Caco-2 (cell line): ENCODE data around the gene SULT1C2. TPM values are rescaled to one million over a fixed set of nuclear protein-coding genes. Genes with fewer than 3 reads are reported as not detected.

Source experiments
- BruUV-seq: library from RNA; stranded (reverse); fragments of 400-500 nt; replicated peaks from 2 replicates; lab custom pipeline; 2021; lab: Mats Ljungman, UMichigan
- CTCF ChIA-PET: fragments of 300-600 bp; sonication (Branson Sonifier 250); formaldehyde crosslinking; loops from one replicate; lab custom pipeline; 2022; ENCODE audit warnings: antibody characterized with exemption; lab: Charles Lee
- POLR2A ChIA-PET: fragments of 300-600 bp; sonication (Branson Sonifier 250); formaldehyde crosslinking; loops from one replicate; lab custom pipeline; 2022; ENCODE audit warnings: antibody characterized with exemption; lab: Charles Lee
- DNase-seq, 2 experiments: peaks; one replicate each; pipeline versions ENCODE4 v3.0.0 to v3.0.0-alpha.2; 2020 to 2022
- H3K27me3 ChIP-seq: replicated peaks from 2 replicates; pipeline ENCODE4 v1.6.0; 2011; ENCODE audit warnings: low read length; ENCODE audit not compliant: control insufficient read depth, insufficient read depth
- H3K36me3 ChIP-seq: 2 replicates; pipeline ENCODE4 v1.5.1; 2011; ENCODE audit warnings: low read length; ENCODE audit not compliant: control insufficient read depth, insufficient read depth
- H3K4me1 ChIP-seq: fragments of 250-450 bp; sonication (Bioruptor Pico); 2 replicates; pipeline ENCODE4 v1.5.1; 2020; ENCODE audit warnings: mild to moderate bottlenecking
- H3K4me3 ChIP-seq: 2 replicates; pipeline ENCODE4 v1.5.1; 2011; ENCODE audit warnings: low read depth, mild to moderate bottlenecking, control low read depth, low read length
- H3K9me3 ChIP-seq: fragments of 250-450 bp; sonication (Bioruptor Pico); 2 replicates; pipeline ENCODE4 v1.5.1; 2020; ENCODE audit warnings: mild to moderate bottlenecking, moderate library complexity
- H3K27ac Mint-ChIP-seq: one replicate; pipeline ENCODE4 v1.8.0; 2022; ENCODE audit warnings: mixed read lengths; ENCODE audit not compliant: unreplicated experiment
- H3K27me3 Mint-ChIP-seq: one replicate; pipeline ENCODE4 v1.8.0; 2022; ENCODE audit warnings: mixed read lengths; ENCODE audit not compliant: insufficient read depth, unreplicated experiment
- H3K36me3 Mint-ChIP-seq: one replicate; pipeline ENCODE4 v1.8.0; 2022; ENCODE audit warnings: mild to moderate bottlenecking, mixed read lengths; ENCODE audit not compliant: insufficient read depth, unreplicated experiment
- H3K4me1 Mint-ChIP-seq: one replicate; pipeline ENCODE4 v1.8.0; 2022; ENCODE audit warnings: low read depth, mixed read lengths; ENCODE audit not compliant: unreplicated experiment
- H3K4me3 Mint-ChIP-seq: one replicate; pipeline ENCODE4 v1.8.0; 2022; ENCODE audit warnings: mild to moderate bottlenecking, moderate library complexity, mixed read lengths; ENCODE audit not compliant: unreplicated experiment
- H3K9me3 Mint-ChIP-seq: one replicate; pipeline ENCODE4 v1.8.0; 2022; ENCODE audit warnings: mixed read lengths; ENCODE audit not compliant: unreplicated experiment
- CTCF ChIP-seq, 2 experiments: fragments of 200-600 bp in 1 of 2; IDR thresholded peaks; 1 replicate in 1 of 2; 2 replicates in 1 of 2; pipeline versions ENCODE4 v1.5.1 to v1.8.0; 2011 to 2022; ENCODE audit warnings: antibody characterized with exemption in 1 of 2, control low read depth in 1 of 2, inconsistent platforms in 1 of 2, low read depth in 1 of 2, low read length in 1 of 2, mild to moderate bottlenecking in 1 of 2, moderate library complexity in 1 of 2; ENCODE audit not compliant: insufficient read depth in 1 of 2, severe bottlenecking in 1 of 2, unreplicated experiment in 1 of 2
- intact Hi-C: fragments of 100-400 bp; cut with micrococcal nuclease; formaldehyde crosslinking; loops from one replicate; pipeline ENCODE4 v1.10.0; 2022; ENCODE audit not compliant: unreplicated experiment
- total RNA-seq: library from RNA; stranded (reverse); gene quantifications from 2 replicates; pipeline ENCODE4 v1.2.3, GENCODE V29; 2022

SULT1C2 gene
- total RNA-seq, 1 experiment from 2014 or later = 0.86 TPM

- no TSS peak for BruUV-seq
- Mint-ChIP-seq H3K27me3 (no peaks in the 10 kb centered on the region), H3K9me3 (peaks cover 11% of the 10 kb centered on the region), H3K4me3 (no peak overlapping the region), H3K4me1 (peaks cover 14% of the 10 kb centered on the region), H3K36me3 (no peaks in the 10 kb centered on the region), H3K27ac (no peak overlapping the region)
- no peaks in the 10 kb centered on the region for H3K27me3 ChIP-seq
- intact Hi-C loops = no loop called here
- no peak overlapping the region for H3K4me3 ChIP-seq
- peaks cover 1% of the 10 kb centered on the region; the same call in 1 of the 2 replicates for H3K4me1 ChIP-seq
- no peak for TF ChIP-seq CTCF (IDR thresholded peaks at IDR 0.05; ENCODE audit: insufficient read depth in 1 of 2, low read depth in 1 of 2, low read length in 1 of 2, severe bottlenecking in 1 of 2, unreplicated experiment in 1 of 2)
- no peaks in the 10 kb centered on the region; the same call in 1 of the 2 replicates for H3K36me3 ChIP-seq
- ChIA-PET POLR2A (no interaction called here), CTCF (no interaction called here)
- no peaks in the 10 kb centered on the region for H3K9me3 ChIP-seq
- no peak for DNase-seq
Observed at GRCh38 chr2:108271691-108272253, 16.9 kb upstream of the SULT1C2 start.

DNA sequence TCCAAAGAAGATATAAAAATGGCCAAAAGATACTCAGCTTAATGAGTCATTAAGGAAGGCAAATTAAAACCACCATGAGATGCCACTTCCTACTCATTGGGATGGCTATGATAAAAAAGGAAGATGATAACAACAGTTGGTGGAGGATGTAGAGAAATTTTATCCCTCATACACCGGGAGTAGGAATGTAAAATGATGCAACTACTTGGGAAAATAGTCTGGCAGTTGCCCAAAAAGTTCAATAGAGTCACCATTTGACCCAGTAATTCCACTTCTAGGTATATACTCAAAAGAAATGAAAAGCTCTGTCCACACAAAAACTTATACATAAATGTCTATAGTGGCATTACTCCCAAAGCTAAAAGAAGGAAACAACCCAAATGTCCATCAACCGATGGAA is 10.1 kb upstream of the SULT1C2 start:
- no peaks in the 10 kb centered on the region for H3K4me1 Mint-ChIP-seq
- H3K27ac Mint-ChIP-seq = no peak overlapping the region
- no peak for TF ChIP-seq CTCF (IDR thresholded peaks at IDR 0.05; ENCODE audit: insufficient read depth in 1 of 2, low read depth in 1 of 2, low read length in 1 of 2, severe bottlenecking in 1 of 2, unreplicated experiment in 1 of 2)
- DNase-seq = no peak
- no peaks in the 10 kb centered on the region for H3K4me1 ChIP-seq
- no peaks in the 10 kb centered on the region for H3K27me3 Mint-ChIP-seq
- H3K36me3 ChIP-seq = no peaks in the 10 kb centered on the region
- no TSS peak for BruUV-seq
- peaks cover 5% of the 10 kb centered on the region for H3K36me3 Mint-ChIP-seq
- H3K4me3 ChIP-seq = no peak overlapping the region
- intact Hi-C loops = no loop called here
- POLR2A ChIA-PET = no interaction called here
- H3K27me3 ChIP-seq = no peaks in the 10 kb centered on the region
- peaks cover 19% of the 10 kb centered on the region for H3K9me3 Mint-ChIP-seq
- H3K4me3 Mint-ChIP-seq = no peak overlapping the region
- H3K9me3 ChIP-seq = 0 out of 2 replicates have a peak, but pooled peaks cover 3% of the 10 kb centered on the region
- CTCF ChIA-PET = no interaction called here

DNA sequence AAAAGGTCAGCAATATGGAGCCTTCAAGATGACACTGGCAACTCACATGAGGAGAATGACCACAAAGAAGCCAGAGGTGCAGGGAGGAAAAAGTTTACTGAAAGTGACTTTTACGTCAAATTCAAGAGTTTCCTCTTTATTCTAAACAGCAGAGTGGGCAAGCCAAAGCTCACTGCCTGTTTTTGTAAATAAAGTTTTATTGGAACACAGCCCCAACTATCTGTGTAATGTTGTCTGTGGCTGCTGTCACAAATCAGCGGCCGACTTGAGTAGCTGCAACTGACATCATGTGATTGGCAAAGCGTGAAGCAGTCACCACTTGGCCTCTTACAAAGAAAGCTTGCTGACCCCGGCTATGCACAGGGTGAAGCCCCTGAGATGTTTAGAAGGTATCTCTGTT is 9.2 kb upstream of the SULT1C2 start:
- H3K36me3 Mint-ChIP-seq = peaks cover 5% of the 10 kb centered on the region
- ChIA-PET POLR2A (no interaction called here), CTCF (no interaction called here)
- intact Hi-C loops = no loop called here
- H3K4me1 ChIP-seq = no peaks in the 10 kb centered on the region
- H3K4me1 Mint-ChIP-seq = no peaks in the 10 kb centered on the region
- no TSS peak for BruUV-seq
- peaks cover 7% of the 10 kb centered on the region; the same call in 1 of the 2 replicates for H3K9me3 ChIP-seq
- H3K36me3 ChIP-seq = no peaks in the 10 kb centered on the region
- H3K4me3 ChIP-seq = no peak overlapping the region
- H3K27ac Mint-ChIP-seq = no peak overlapping the region
- peaks cover 19% of the 10 kb centered on the region for H3K9me3 Mint-ChIP-seq
- no peaks in the 10 kb centered on the region for H3K27me3 Mint-ChIP-seq
- DNase-seq = no peak
- H3K4me3 Mint-ChIP-seq = no peak overlapping the region
- no peak for TF ChIP-seq CTCF (IDR thresholded peaks at IDR 0.05; ENCODE audit: insufficient read depth in 1 of 2, low read depth in 1 of 2, low read length in 1 of 2, severe bottlenecking in 1 of 2, unreplicated experiment in 1 of 2)
- H3K27me3 ChIP-seq = no peaks in the 10 kb centered on the region
